B cell (primary cell): ENCODE measurements around the gene TCTN3.

Experiments
- CTCF ChIP-seq: fragments of 200-600 bp; IDR thresholded peaks from one replicate; pipeline ENCODE4 v1.8.0; 2022; ENCODE audit warnings: antibody characterized with exemption, mild to moderate bottlenecking
- EZH2 ChIP-seq: IDR thresholded peaks from 2 replicates; pipeline ENCODE4 v1.6.1; 2012; ENCODE audit warnings: borderline replicate concordance, low read depth, mild to moderate bottlenecking, moderate library complexity, low read length; ENCODE audit not compliant: insufficient read depth, poor library complexity, severe bottlenecking

GRCh38 chr10:95650232-95650631, 43.5 kb downstream of the TCTN3 start:
- no peak for TF ChIP-seq CTCF
- TF ChIP-seq EZH2: no peak
